GM21717 (cell line): Measurements from ENCODE around the gene SEC16A.

Experiments
- ATAC-seq: cut with Tn5 transposase; IDR thresholded peaks from one replicate; pipeline ENCODE4 v1.9.1; 2021; ENCODE audit warnings: mild to moderate bottlenecking, moderate library complexity; ENCODE audit not compliant: unreplicated experiment

Gene SEC16A

DNA sequence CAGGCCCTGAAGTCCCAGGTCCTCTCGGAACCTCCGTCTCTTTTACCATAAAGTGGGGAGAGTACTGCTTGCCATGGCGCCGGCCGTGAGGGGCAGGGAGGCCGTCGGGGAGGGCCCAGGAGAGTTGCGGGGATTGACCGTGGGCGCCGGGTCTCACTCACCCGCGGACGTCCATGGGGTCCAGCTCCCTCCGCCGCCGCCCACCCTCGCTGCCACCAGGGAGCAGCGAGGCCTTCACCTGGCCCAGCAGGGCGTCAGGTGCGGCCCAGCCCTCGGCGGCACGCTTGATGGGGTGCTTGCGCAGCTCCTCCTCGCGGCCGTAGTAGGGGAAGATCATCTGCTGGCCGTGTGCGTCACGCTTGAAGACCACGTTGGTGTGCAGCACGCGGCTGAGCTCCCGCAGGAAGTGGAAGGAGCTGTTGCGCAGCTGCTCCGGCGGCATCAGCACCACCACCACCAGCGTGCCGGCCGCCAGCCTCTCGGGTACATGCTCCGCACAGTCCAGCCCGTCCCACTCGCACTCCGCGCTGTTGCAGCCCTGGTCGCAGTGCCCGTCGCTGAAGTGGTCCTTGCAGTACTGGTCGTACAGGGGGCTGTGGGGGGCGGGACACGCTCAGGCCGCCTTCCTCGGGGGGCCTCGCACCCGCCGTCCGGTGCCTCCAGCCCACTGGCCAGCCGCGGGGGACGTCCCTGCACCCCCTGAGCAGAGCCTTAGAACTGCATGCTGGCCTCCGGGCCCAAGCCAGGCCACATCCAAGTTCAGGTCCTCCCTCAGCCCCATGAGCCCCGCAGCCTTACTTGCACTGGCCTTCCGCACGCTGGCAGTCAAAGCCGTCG is 21.9 kb upstream of the SEC16A start:
- ATAC-seq = no peak

DNA sequence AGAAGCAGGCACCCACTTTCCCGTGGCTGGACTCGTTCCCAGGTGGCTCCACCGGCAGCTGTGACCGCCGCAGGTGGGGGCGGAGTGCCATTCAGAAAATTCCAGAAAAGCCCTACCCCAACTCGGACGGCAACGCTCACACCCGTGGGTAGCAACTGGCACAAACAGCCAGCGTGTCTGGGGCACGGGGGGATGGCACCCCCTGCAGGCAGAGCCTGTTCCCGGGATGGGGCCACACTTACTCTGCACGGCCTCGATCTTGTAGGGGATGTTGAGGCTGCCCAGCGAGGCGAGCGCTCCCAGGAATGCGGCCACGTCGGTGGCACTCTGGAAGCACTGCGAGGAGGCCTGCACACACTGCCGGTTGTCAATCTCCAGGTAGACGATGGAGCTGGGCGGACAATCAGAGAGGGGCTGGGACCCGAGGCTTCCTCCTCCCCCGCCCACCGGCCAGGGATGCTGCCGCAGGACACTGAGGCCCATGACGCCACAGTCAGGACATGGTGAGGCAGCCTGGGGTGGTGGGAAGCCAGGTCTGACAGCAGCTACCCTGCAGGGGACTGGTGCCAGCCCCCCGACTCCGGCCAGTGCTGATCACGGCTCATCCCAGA is 20.2 kb upstream of the SEC16A start:
- no peak for ATAC-seq

- ATAC-seq = no peak
Measured at GRCh38 chr9:136502196-136502595, 19.4 kb upstream of the SEC16A start.

DNA sequence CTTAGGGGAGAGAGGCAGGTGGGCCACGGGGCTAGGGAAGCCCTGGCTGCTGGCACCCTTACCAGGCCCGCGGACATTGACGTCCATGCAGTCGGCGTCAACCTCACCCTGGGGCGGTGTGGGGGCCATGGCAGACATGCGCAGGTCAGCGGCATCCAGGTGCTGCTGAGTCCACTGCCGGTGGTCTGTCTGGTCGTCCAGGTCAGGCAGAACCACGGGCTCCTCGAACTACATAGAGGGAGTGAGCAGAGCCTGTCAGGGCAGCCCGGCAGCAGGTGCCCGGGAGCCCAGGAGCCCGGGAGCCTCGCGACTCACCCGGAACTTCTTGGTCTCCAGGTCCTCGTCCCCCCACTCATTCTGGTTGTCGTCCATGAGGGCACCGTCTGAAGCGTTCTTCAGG is 18.8 kb upstream of the SEC16A start:
- ATAC-seq = no peak

DNA sequence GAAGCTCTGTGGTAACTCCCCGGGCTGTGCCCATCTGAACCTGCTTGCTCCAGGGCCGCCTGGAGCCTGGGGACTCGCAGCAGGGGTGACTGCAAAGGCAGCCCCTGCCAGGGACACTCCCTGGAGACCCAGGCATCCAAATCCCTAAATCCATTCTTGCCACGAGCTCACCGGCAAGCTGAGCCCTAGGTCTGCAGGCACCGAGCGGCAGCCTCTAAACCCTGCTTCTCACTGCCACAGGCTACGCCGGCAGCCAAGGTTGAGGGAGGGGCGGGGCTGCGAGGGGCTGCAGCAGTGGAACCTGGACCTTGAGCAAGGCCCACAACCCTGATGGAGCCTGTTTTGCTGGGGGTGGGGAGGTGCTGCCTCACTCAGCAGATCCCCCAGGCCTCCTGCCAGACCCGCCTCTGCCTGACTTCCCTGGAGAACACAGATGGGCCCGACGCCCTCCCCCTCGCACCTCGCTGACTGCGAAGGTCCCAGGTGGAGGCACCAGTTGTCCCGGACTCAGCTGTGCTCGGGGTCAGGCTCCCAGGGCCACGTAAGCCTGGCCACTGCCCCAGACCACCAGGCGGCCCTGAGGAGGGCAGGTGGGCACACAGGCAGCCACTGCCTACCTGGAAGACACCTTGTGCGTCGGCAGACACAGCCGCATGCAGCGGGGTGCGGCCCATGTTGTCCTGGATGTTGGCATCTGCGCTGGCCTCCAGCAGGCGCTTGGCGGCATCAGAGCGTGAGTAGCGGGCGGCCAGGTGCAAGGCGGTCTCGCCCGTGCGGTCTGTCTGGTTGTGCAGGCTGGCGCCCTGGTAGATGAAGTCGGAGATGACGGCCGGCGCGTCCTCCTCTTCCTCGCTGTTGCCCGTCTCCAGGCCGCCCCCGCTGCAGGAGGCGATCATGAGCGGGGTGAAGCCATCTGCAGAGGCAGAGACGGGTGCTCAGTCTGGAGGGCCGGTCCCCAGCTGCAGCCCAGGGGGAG is 17.4 kb upstream of the SEC16A start:
- no peak for ATAC-seq

GRCh38 chr9:136499071-136499934 is 16.5 kb upstream of the SEC16A start:
- ATAC-seq = no peak

DNA sequence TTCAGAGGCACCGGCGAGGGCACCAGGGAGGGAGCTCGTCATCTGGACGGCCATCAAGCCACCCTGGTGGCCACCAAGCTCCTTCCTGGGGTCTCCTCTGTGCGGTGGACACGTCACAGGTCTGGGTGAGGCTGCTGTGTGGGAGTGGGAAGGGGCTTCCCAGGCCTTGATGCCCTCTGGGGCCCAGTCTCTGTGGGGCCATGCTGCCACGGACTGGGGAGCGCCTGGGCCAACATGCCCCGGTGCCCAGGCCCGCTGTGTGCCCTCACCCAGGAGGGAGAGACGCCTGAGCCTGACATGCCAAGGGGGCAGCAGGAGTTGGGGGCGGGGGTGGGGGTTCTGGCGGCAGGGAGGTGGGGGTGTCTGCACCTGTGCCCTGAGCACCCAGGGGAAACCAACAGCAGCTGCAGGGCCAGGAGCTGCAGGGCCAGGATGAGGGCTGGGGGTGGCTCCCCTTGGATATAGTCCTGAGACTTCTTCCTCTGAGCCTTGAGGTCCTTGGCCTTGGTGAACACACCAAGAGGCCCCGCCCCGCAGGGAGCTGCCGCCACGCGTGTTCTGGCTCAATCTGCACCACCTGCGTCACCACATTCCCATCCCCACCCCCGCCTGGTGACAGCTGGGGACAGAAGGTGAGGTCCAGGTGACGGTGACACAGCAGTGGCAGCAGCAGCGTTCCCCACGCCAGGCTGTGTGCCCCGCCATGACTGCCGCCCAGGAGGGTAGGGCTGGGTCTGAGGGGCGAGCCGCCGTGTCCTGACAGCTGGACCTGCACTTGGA is 15.3 kb upstream of the SEC16A start:
- ATAC-seq = no peak

- no peak for ATAC-seq
Measured at GRCh38 chr9:136496801-136497620, 14.2 kb upstream of the SEC16A start.

DNA sequence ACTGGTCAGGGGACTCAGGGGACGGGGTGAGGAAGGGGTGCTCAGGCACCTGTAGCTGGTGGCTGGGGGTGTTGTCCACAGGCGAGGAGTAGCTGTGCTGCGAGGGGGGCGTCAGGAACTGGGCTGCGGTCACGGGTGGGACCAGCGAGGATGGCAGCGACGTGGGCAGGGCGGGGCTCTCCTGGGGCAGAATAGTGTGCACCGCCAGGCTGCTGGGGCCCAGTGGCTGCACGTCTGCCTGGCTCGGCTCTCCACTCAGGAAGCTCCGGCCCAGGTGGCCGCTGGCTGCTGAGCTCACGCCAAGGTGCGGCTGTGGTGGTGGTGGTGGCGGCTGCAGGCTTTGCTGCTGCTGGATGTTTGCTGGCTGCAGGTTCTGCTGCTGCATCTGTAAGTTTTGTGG is 13.3 kb upstream of the SEC16A start:
- ATAC-seq = no peak

DNA sequence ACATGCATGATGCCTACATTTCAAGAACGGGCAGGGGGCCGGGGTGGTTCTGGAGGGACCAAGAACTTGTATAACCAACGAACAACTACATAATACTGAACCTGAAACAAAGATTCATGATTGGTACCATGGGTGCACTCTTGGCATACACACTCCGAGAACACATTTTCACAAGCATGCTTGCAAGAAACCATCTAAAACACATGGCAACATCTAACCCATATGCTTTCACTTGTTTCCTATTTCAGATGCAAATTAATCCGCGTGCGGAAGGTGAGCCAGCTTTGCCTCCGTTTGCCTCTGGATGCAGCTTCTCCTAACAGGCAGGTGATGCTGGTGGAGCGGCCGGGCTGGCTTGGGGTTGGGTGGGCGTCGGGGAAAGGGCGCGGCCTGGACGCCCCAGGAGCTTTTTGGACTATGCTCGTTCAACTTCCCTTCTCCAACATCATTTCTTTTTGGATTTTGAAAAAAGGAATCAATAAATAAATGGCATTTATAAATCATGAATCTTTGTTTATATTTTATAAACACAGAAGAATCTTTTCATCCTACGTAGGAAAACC is 12.5 kb upstream of the SEC16A start:
- no peak for ATAC-seq

GRCh38 chr9:136494531-136495215 is 11.8 kb upstream of the SEC16A start:
- ATAC-seq = no peak

- ATAC-seq = no peak
Measured at GRCh38 chr9:136494012-136494411, 11.2 kb upstream of the SEC16A start.

DNA sequence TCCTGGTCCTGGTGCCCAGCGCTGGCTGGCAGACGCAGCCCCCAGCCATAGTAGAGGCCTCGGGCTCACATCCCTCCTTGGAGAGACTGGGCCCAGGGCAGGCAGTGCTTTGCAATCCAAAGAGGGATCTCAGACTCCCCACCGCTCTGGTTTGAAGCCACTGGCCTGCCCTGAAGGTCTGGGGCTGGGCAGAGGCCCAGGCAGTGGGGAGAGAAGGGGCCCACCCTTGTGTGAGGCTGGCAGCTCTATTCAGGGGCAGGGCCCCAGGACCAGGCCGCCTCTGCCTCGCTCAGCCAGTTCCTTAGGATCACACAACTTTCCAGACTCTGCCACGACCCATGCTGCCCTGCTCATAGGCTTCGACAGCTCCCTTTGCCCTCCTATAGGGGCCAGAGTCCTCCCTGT is 10.7 kb upstream of the SEC16A start:
- no peak for ATAC-seq

DNA sequence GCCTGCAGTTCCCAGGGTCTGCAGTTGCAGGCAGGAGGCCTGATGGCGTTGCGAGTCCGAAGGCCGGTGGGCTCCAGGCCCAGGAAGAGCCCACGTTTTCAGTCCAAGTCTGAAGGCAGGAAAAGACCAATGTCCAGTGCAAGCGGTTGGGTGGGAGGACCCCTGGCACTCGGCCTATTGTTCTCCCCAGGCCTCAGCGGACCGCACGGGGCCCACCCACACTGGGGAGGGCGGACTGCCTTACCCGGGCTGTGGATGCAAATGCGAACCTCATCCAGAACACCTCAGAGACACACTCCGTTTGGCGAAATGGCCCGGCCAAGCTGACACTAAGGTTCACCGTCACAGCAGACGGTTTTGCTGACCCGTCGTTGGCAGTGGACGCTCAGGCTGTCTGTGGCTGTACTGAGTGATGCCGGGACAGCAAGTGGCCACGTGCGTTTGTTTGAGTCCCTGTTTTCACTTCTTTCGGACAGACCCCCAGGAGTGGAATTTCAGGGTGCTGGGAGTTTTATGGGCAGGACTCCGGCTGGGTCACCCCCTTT is 10.2 kb upstream of the SEC16A start:
- ATAC-seq = no peak

GRCh38 chr9:136489731-136490130 is 6.9 kb upstream of the SEC16A start:
- no peak for ATAC-seq

DNA sequence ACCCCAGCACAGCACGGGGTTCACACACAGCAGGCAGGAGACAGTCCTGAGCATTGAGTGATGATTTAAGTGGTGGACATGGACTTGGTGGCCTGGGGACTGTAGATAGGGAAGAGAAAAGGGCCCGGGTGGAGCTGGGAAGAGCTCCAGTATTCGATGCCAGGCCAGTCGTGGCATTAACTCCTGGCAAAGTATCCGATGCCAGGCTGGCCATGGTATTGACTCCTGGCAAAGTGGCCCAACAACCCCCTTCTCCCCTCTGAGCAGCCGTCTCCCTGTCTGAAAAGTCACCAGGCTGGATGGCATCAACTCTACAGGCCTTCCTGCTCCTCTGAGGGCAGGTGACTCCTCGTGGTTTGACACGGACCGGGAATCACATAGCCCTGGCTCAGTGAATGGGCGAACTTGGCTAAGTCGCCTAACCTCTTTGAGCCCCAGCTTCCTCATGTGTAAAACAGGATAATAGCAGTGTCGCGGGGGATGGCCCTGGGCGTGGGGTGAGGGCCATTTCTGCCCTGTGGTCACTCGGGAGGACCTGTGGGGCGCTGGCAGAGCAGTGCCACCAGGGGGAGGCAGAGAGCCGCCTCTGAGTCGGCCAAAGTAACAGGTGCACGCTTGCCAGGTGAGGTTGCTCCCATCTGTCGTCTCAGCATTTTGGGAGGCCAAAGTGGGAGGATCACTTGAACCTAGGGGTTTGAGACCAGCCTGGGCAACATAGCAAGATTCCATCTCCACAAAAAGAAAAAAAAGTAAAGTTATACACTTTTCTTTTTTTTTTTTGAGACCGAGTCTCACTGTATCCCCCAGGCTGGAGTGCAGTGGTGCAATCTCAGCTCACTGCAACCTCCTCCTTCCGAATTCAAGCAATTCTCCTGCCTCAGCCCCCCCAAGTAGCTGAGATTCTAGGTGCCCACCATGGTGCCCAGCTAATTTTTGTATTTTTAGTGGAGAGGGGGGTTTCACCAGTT is 5.7 kb upstream of the SEC16A start:
- ATAC-seq = no peak

DNA sequence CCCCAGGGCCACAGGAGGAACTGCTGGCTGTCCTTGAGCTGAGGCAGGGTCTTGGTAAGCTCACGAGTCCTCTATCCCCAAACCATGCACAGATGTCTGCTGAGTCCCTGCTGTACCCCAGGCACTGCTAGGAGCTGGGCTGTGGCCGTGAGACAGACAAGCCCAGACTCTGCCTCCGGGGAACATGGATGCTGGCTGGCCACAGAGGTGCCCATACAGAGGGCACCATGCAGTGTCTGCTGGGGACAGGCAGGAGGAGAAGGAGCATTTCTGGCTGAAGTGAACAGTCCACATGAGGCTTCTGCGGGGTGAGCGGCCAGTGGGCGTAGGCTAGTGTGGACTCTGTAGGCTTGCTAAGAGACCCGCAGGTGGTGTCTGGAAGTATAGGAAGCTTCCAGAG is 4.8 kb upstream of the SEC16A start:
- ATAC-seq = no peak
